Choroid plexus epithelial cell (primary cell): ENCODE data around the gene PCDHGA4.
"Not testable (repeated sequence)": the region's sequence is repeated elsewhere in the genome, so short reads cannot be mapped to it uniquely, and the experiment has no call there.

ENCODE experiments used
- DNase-seq: peaks from one replicate; pipeline ENCODE4 v3.0.0-alpha.2; 2010; ENCODE audit warnings: low read depth
- H3K4me3 ChIP-seq: 2 replicates; pipeline ENCODE4 v1.5.1; 2011; ENCODE audit warnings: low read depth, mild to moderate bottlenecking, control low read depth, low read length, moderate library complexity
- TF ChIP-seq, protein P1 (sequence below): conservative IDR thresholded peaks from 2 replicates; pipeline ENCODE4 v1.5.1; 2011; ENCODE audit warnings: low read depth, mild to moderate bottlenecking, control low read depth, inconsistent platforms, low read length, moderate library complexity

PCDHGA4 gene

DNA sequence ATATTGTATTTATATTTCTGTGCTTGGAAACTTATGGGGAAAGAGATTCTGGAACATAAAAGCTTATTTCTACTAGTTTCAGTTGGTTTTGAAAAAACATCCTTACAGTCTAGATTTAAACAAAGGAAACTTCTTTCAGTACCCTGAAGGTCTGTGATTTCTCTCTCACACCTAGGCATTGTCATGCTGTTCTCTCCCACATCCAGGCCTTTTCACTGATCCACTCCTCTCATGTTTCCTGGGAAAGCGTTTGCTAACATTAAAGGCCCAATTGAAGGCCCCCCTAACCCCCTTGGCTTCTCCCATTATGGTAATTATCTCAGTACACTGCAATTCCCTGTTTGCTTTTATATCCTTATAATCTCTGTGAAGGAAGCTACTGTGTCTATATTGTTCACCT is 12.0 kb upstream of the PCDHGA4 start:
- TF ChIP-seq, protein P1, sequence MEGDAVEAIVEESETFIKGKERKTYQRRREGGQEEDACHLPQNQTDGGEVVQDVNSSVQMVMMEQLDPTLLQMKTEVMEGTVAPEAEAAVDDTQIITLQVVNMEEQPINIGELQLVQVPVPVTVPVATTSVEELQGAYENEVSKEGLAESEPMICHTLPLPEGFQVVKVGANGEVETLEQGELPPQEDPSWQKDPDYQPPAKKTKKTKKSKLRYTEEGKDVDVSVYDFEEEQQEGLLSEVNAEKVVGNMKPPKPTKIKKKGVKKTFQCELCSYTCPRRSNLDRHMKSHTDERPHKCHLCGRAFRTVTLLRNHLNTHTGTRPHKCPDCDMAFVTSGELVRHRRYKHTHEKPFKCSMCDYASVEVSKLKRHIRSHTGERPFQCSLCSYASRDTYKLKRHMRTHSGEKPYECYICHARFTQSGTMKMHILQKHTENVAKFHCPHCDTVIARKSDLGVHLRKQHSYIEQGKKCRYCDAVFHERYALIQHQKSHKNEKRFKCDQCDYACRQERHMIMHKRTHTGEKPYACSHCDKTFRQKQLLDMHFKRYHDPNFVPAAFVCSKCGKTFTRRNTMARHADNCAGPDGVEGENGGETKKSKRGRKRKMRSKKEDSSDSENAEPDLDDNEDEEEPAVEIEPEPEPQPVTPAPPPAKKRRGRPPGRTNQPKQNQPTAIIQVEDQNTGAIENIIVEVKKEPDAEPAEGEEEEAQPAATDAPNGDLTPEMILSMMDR = no peak
- no peak overlapping the region for H3K4me3 ChIP-seq
- no peak for DNase-seq

DNA sequence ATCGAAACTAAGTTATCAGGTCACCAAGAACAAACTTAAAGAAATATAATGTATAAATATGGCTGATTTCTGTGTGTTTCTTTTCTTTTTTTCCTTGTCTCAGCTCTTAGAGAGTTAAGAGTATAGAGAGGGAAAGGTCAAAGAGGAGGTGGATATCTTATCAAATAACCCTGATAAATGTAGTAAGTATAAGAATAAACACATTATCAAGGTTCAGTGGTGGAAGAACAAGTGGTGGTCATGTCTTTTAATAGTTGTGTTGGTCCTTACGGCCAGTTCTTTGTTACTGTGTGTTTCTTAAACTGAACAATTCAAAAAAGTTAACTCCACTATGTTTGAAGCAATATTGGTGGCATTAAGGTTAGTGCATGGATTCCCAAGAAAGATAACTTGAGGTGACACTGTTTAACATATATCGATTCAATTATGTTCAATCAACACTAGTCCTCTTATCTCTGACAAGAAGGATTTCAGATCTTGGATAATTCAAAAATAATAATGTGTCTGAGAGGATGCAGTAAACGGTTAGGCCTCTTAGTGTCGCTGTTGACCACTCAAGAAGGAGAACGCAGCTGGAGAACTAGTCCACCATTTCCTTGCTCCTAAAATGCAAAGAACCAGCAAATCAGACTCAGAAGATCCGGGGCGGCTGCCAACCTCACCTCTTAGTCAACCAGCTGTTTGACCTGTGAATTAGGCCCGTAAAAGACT is 11.4 kb upstream of the PCDHGA4 start, which contains the start of gene PCDHGA3:
Gene PCDHGA3, plus strand, starts transcription at position 588 of the 711 bp plus-strand sequence. CDS start 205 bp downstream, outside the sequence.
- H3K4me3 ChIP-seq = peak within 1 kb of the TSS; percentile 45
- TF ChIP-seq, protein P1 = peak; percentile 55
- DNase-seq = peak; percentile 61

DNA sequence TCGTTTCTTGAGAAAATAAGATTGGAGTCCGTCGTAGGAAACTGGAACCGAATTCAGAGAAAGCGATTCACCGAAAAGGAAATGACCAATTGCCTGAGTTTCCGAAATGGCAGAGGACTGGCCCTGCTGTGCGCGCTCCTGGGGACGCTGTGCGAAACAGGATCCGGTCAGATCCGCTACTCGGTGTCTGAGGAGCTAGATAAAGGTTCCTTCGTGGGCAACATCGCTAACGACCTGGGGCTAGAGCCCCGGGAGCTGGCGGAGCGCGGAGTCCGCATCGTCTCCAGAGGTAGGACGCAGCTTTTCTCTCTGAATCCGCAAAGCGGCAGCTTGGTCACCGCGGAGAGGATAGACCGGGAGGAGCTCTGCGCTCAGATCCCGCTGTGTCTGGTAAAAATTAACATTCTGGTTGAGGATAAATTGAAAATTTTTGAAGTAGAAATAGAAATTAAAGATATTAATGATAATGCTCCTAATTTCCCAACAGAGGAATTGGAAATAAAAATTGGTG is 10.8 kb upstream of the PCDHGA4 start:
- peak overlapping the region; percentile 45 for H3K4me3 ChIP-seq
- DNase-seq = no peak
- TF ChIP-seq, protein P1 = no peak

DNA sequence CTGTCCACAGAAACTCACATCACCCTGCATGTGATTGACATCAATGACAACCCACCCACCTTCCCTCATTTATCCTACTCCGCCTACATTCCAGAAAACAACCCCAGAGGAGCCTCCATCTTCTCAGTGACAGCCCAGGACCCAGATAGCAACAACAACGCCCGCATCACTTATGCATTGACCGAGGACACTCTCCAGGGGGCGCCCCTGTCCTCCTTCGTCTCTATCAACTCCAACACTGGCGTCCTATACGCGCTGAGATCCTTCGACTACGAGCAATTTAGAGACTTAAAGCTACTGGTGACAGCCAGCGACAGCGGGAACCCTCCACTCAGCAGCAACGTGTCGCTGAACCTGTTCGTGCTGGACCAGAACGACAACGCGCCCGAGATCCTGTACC is 9.5 kb upstream of the PCDHGA4 start:
- no peak for DNase-seq
- H3K4me3 ChIP-seq = no peak overlapping the region
- TF ChIP-seq, protein P1 = no peak

DNA sequence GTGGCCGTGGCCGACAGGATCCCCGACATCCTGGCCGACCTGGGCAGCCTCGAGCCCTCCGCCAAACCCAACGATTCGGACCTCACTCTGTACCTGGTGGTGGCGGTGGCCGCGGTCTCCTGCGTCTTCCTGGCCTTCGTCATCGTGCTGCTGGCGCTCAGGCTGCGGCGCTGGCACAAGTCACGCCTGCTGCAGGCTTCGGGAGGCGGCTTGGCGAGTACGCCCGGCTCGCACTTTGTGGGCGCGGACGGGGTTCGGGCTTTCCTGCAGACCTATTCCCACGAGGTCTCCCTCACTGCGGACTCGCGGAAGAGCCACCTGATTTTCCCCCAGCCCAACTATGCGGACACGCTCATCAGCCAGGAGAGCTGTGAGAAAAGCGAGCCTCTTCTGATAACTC is 8.8 kb upstream of the PCDHGA4 start:
- DNase-seq, H3K4me3 ChIP-seq: not testable (repeated sequence)

DNA sequence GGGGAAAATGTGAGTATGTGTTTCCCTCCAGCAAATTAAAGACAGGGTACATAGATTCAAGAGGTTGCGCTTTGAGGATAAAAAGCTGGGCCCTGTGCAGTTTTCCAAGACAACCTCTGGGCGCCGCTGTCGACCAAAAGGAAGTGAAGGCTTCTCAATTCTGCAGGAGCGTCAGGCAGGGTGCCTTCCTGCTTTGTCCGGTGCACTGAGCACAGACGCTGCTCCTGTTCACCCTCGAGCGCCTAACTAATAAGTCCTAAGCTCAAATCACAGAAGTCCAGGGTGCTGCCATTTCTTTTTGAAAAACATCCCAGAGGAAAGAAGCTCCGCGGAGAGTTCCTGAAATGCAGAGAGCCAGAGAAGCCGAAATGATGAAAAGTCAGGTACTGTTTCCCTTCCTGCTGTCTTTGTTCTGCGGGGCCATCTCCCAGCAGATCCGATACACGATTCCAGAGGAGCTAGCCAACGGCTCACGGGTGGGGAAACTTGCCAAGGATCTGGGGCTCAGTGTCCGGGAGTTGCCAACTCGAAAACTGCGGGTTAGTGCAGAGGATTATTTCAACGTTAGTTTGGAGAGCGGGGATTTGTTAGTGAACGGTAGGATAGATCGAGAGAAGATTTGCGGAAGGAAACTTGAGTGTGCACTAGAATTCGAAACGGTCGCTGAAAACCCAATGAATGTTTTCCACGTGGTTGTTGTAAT is 4.8 kb upstream of the PCDHGA4 start, which contains the start of gene PCDHGB1:
Gene PCDHGB1, plus strand, starts transcription at position 183 of the 703 bp plus-strand sequence. Its CDS starts 162 bp downstream, at position 345.
- peak; percentile 47 for DNase-seq
- TF ChIP-seq, protein P1 = peak; percentile 51
- H3K4me3 ChIP-seq = peak within 1 kb of the TSS; percentile 9

DNA sequence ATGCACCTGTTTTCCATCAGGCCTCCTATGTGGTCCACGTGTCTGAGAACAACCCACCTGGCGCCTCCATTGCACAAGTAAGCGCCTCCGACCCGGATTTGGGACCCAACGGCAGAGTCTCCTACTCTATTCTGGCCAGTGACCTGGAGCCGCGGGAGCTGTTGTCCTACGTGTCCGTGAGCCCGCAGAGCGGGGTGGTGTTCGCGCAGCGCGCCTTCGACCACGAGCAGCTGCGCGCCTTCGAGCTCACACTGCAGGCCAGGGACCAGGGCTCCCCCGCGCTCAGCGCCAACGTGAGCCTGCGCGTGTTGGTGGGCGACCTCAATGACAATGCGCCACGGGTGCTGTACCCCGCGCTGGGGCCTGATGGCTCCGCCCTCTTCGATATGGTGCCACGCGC is 3.2 kb upstream of the PCDHGA4 start:
- TF ChIP-seq, protein P1 = no peak
- no peak overlapping the region for H3K4me3 ChIP-seq
- no peak for DNase-seq
